Sigmoid colon (tissue), 4 donors: Measurements from ENCODE around the gene ATIC.

Source experiments
- EP300 ChIP-seq, 4 donors: sonication (generic); formaldehyde crosslinking; IDR thresholded peaks; one replicate each; pipeline ENCODE4 v1.6.1; 2017; ENCODE audit warnings: antibody characterized with exemption in 4 of 4
- POLR2A ChIP-seq, 2 donors: fragments of 450-650 bp; IDR thresholded peaks; one replicate each; pipeline ENCODE4 v1.6.1; 2016; ENCODE audit warnings: antibody characterized with exemption in 2 of 2, mild to moderate bottlenecking in 2 of 2, moderate library complexity in 2 of 2
- POLR2AphosphoS5 ChIP-seq, 4 donors: sonication (generic); formaldehyde crosslinking; IDR thresholded peaks; one replicate each; pipeline ENCODE4 v1.6.1; 2017; ENCODE audit warnings: antibody characterized with exemption in 4 of 4
- TF ChIP-seq, protein P1 (sequence below), 4 experiments: fragments of 450-650 bp in 3 of 4; fragments of 200-600 bp in 1 of 4; IDR thresholded peaks; one replicate each; pipeline ENCODE4 v1.5.1; 2016 to 2019; ENCODE audit warnings: antibody characterized with exemption in 4 of 4, mild to moderate bottlenecking in 3 of 4, moderate library complexity in 2 of 4

DNA sequence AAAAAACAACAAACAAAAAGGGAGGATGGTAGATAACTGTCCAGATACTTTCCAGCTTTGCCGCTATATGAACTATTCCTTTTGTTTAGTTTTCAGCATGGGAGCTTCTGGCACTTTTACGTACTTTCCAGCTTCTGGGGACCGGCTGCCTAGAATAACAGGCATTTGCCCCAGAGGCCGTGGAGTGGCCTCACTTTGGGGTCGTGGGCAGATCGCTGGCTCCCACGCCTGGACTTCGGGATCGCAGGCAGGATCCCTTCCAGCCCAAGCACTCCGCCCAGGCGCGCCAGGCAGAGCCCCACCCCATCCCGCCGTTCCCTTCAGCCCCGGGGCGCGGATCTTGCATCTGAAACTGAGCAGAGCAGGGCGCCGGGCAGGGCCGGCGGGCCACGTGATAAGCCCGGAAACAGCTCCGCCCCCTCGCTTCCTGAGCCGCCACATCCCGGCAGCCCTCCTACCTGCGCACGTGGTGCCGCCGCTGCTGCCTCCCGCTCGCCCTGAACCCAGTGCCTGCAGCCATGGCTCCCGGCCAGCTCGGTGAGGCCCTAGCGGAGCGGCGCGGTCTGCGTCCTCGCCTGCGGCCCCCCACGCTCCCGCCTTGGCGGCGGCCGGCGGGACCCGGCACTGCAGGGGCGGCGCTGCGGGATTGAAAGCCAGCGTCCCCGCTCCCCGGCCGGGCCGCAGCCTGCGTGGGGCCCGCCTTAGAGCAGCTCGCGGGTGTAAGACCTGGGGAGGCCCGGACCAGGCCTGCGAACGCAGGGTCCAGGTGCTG, at the start of gene ATIC:
- TF ChIP-seq, protein P1, sequence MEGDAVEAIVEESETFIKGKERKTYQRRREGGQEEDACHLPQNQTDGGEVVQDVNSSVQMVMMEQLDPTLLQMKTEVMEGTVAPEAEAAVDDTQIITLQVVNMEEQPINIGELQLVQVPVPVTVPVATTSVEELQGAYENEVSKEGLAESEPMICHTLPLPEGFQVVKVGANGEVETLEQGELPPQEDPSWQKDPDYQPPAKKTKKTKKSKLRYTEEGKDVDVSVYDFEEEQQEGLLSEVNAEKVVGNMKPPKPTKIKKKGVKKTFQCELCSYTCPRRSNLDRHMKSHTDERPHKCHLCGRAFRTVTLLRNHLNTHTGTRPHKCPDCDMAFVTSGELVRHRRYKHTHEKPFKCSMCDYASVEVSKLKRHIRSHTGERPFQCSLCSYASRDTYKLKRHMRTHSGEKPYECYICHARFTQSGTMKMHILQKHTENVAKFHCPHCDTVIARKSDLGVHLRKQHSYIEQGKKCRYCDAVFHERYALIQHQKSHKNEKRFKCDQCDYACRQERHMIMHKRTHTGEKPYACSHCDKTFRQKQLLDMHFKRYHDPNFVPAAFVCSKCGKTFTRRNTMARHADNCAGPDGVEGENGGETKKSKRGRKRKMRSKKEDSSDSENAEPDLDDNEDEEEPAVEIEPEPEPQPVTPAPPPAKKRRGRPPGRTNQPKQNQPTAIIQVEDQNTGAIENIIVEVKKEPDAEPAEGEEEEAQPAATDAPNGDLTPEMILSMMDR (IDR thresholded peaks at IDR 0.05): no peak
- peak; percentile 54 to 86 (median 72) for TF ChIP-seq POLR2AphosphoS5 (IDR thresholded peaks at IDR 0.05)
- no peak for TF ChIP-seq POLR2A (IDR thresholded peaks at IDR 0.05)
- peak in 1 of 4 donors; percentile 45 for TF ChIP-seq EP300 (IDR thresholded peaks at IDR 0.05)
